ENCODE data around the gene CTNNBIP1. TPM values are rescaled to one million over a fixed set of nuclear protein-coding genes. Genes with fewer than 3 reads are reported as not detected.

CTNNBIP1 gene
- polyA plus RNA-seq, 3 donors, result 26.2 to 26.8 (median 26.3) TPM

GRCh38 chr1:9826087-9826486 is 84.0 kb downstream of the CTNNBIP1 start:
- Histone ChIP-seq H3K27ac (ENCODE audit: low read depth in 1 of 2, low read length in 2 of 2) (no peak overlapping the region), H3K27me3 (ENCODE audit: control insufficient read depth in 2 of 2, insufficient read depth in 2 of 2, low read length in 2 of 2) (no peaks in the 10 kb centered on the region), H3K4me1 (ENCODE audit: control insufficient read depth in 1 of 2, insufficient read depth in 2 of 2, low read length in 2 of 2) (peaks cover 34 to 41% of the 10 kb centered on the region in 2 donors), H3K4me3 (replicated peaks in 1 of 3; ENCODE audit: low read depth in 2 of 3, low read length in 3 of 3) (peak overlapping the region in 1 of 3 experiments; percentile 78), H3K9me3 (replicated peaks in 1 of 2; ENCODE audit: control insufficient read depth in 1 of 2, insufficient read depth in 1 of 2, low read length in 2 of 2) (no peaks in the 10 kb centered on the region), H2AFZ (ENCODE audit: insufficient read depth, low read depth, low read length, poor library complexity, severe bottlenecking) (peak overlapping the region; percentile 90), H3K4me2 (replicated peaks; ENCODE audit: extremely low read depth, low read length, poor library complexity, severe bottlenecking) (peak overlapping the region; percentile 84), H3K79me2 (ENCODE audit: insufficient read depth, low read length) (peaks cover 12% of the 10 kb centered on the region), H4K20me1 (ENCODE audit: insufficient read depth, low read length) (no peaks in the 10 kb centered on the region), H3K9ac (ENCODE audit: insufficient read depth, low read length, poor library complexity, severe bottlenecking) (no peak overlapping the region), H3K36me3 (replicated peaks in 1 of 2; ENCODE audit: control insufficient read depth in 1 of 2, insufficient read depth in 2 of 2, low read length in 2 of 2) (no peaks in the 10 kb centered on the region)
- H3K36me3 Mint-ChIP-seq, result no peaks in the 10 kb centered on the region
- no peak for DNase-seq
- H3K27ac Mint-ChIP-seq, result peak overlapping the region in 1 of 7 donors; percentile 52
- no CpG with 5 or more reads among the region's 3 CpGs for WGBS (ENCODE audit: insufficient coverage)
- intact Hi-C loops (cut with micrococcal nuclease), result no loop called here
- no peak overlapping the region for H3K4me3 Mint-ChIP-seq
- H3K4me1 Mint-ChIP-seq, result peaks cover 39% of the 10 kb centered on the region
- peaks cover 0 to 3% (median 0%) of the 10 kb centered on the region in 7 donors for H3K9me3 Mint-ChIP-seq
- peaks cover 2 to 10% (median 10%) of the 10 kb centered on the region in 3 donors for H3K27me3 Mint-ChIP-seq (ENCODE audit: low read depth in 3 of 3)
- no peak for TF ChIP-seq CTCF (IDR thresholded peaks at IDR 0.05)

GRCh38 chr1:9825093-9826074 is 84.7 kb downstream of the CTNNBIP1 start:
- Histone ChIP-seq H3K4me1 (ENCODE audit: control insufficient read depth in 1 of 2, insufficient read depth in 2 of 2, low read length in 2 of 2) (peaks cover 34 to 41% of the 10 kb centered on the region in 2 donors), H3K9me3 (replicated peaks in 1 of 2; ENCODE audit: control insufficient read depth in 1 of 2, insufficient read depth in 1 of 2, low read length in 2 of 2) (no peaks in the 10 kb centered on the region), H3K9ac (ENCODE audit: insufficient read depth, low read length, poor library complexity, severe bottlenecking) (no peak overlapping the region), H3K27me3 (ENCODE audit: control insufficient read depth in 2 of 2, insufficient read depth in 2 of 2, low read length in 2 of 2) (no peaks in the 10 kb centered on the region), H3K79me2 (ENCODE audit: insufficient read depth, low read length) (peaks cover 19% of the 10 kb centered on the region), H2AFZ (ENCODE audit: insufficient read depth, low read depth, low read length, poor library complexity, severe bottlenecking) (peak overlapping the region; percentile 90), H3K36me3 (replicated peaks in 1 of 2; ENCODE audit: control insufficient read depth in 1 of 2, insufficient read depth in 2 of 2, low read length in 2 of 2) (no peaks in the 10 kb centered on the region), H3K27ac (ENCODE audit: low read depth in 1 of 2, low read length in 2 of 2) (no peak overlapping the region), H3K4me3 (replicated peaks in 1 of 3; ENCODE audit: low read depth in 2 of 3, low read length in 3 of 3) (peak overlapping the region in 1 of 3 experiments; percentile 78), H3K4me2 (replicated peaks; ENCODE audit: extremely low read depth, low read length, poor library complexity, severe bottlenecking) (peak overlapping the region; percentile 84), H4K20me1 (ENCODE audit: insufficient read depth, low read length) (no peaks in the 10 kb centered on the region)
- Mint-ChIP-seq H3K27me3 (ENCODE audit: low read depth in 3 of 3) (peaks cover 2 to 10% (median 8%) of the 10 kb centered on the region in 3 donors), H3K9me3 (peaks cover 0 to 3% (median 0%) of the 10 kb centered on the region in 7 donors), H3K4me3 (peak overlapping the region; percentile 81 to 85), H3K27ac (peak overlapping the region; percentile 37 to 84 (median 76)), H3K36me3 (peaks cover 0 to 2% of the 10 kb centered on the region in 2 donors), H3K4me1 (peaks cover 43% of the 10 kb centered on the region)
- DNase-seq, result peak; percentile 71 to 83 (median 74)
- TF ChIP-seq CTCF (IDR thresholded peaks at IDR 0.05), result no peak
- 33% methylated on average over 16 of the region's 17 CpGs for WGBS (ENCODE audit: insufficient coverage)
- intact Hi-C loops (cut with micrococcal nuclease), result no loop called here

Measured in CD14-positive monocyte (primary cell).